B cell (primary cell): ENCODE results near the gene ULK4. TPM values are rescaled to one million over a fixed set of nuclear protein-coding genes. Genes with fewer than 3 reads are reported as not detected.

Experiments
- ATAC-seq: fragments of 200-7000 bp; cut with Tn5 transposase; one replicate; pipeline ENCODE4 v1.10.0; 2021; ENCODE audit warnings: low read depth, mild to moderate bottlenecking, moderate number of reproducible peaks, moderate library complexity
- CTCF ChIA-PET: fragments of 350-600 bp; sonication (Branson Sonifier 250); formaldehyde crosslinking; loops from one replicate; lab custom pipeline; 2021; ENCODE audit warnings: antibody characterized with exemption, inconsistent platforms; lab: Charles Lee
- POLR2A ChIA-PET: fragments of 350-600 bp; sonication (Branson Sonifier 250); formaldehyde crosslinking; loops from one replicate; lab custom pipeline; 2021; ENCODE audit warnings: antibody characterized with exemption; lab: Charles Lee
- DNase-seq: peaks from one replicate; pipeline ENCODE4 v3.0.0; 2013
- H2AFZ ChIP-seq: 2 replicates; pipeline ENCODE4 v1.6.1; 2012; ENCODE audit warnings: mild to moderate bottlenecking, low read depth, low read length; ENCODE audit not compliant: insufficient read depth, poor library complexity, severe bottlenecking
- H3K27ac ChIP-seq, 2 donors: 1 replicate in 1 of 2; 2 replicates in 1 of 2; pipeline ENCODE4 v1.5.1; 2012 to 2013; ENCODE audit warnings: low read length in 2 of 2, mild to moderate bottlenecking in 2 of 2, moderate library complexity in 1 of 2
- H3K27me3 ChIP-seq, 4 experiments: fragments of 200-600 bp in 1 of 4; sonication (generic) in 1 of 4; replicated peaks in 1 of 4; 1 replicate in 2 of 4; 2 replicates in 2 of 4; pipeline versions ENCODE4 v1.6.1 to v1.7.0; 2013 to 2016; ENCODE audit warnings: low read length in 3 of 4, mild to moderate bottlenecking in 2 of 4, mixed read lengths in 1 of 4, moderate library complexity in 1 of 4; ENCODE audit not compliant: insufficient read depth in 4 of 4, control insufficient read depth in 3 of 4; ENCODE audit errors: control extremely low read depth in 1 of 4
- H3K36me3 ChIP-seq, 2 experiments: replicated peaks in 1 of 2; 1 replicate in 1 of 2; 2 replicates in 1 of 2; pipeline versions ENCODE4 v1.6.1 to v1.7.1; 2013; ENCODE audit warnings: low read length in 1 of 2; ENCODE audit not compliant: insufficient read depth in 2 of 2, control insufficient read depth in 1 of 2; ENCODE audit errors: control extremely low read depth in 1 of 2, extremely low read depth in 1 of 2
- H3K4me1 ChIP-seq, 2 donors: fragments of 200-600 bp in 1 of 2; sonication (generic) in 1 of 2; 1 replicate in 1 of 2; 2 replicates in 1 of 2; pipeline versions ENCODE4 v1.5.1 to v1.6.1; 2013 to 2017; ENCODE audit warnings: low read length in 2 of 2; ENCODE audit not compliant: control insufficient read depth in 2 of 2, insufficient read depth in 2 of 2
- H3K4me2 ChIP-seq: replicated peaks from 2 replicates; pipeline ENCODE3; 2012; ENCODE audit warnings: mild to moderate bottlenecking, low read depth, low read length; ENCODE audit not compliant: poor library complexity, severe bottlenecking
- H3K4me3 ChIP-seq, 5 experiments: fragments of 200-600 bp in 1 of 5; sonication (generic) in 1 of 5; 1 replicate in 3 of 5; 2 replicates in 2 of 5; pipeline versions ENCODE4 v1.5.1 to v1.7.0; 2011 to 2016; ENCODE audit warnings: low read length in 4 of 5, mild to moderate bottlenecking in 4 of 5, low read depth in 2 of 5, control low read depth in 1 of 5, moderate library complexity in 1 of 5; ENCODE audit not compliant: insufficient read depth in 1 of 5; ENCODE audit errors: control extremely low read depth in 1 of 5, extremely low read depth in 1 of 5
- H3K79me2 ChIP-seq: fragments of 200-600 bp; sonication (generic); one replicate; pipeline ENCODE4 v1.6.0; 2016; ENCODE audit warnings: low read length; ENCODE audit not compliant: control insufficient read depth, insufficient read depth
- H3K9ac ChIP-seq: fragments of 200-600 bp; sonication (generic); 2 replicates; pipeline ENCODE4 v1.6.1; 2017; ENCODE audit warnings: mild to moderate bottlenecking, low read length, moderate library complexity
- H3K9me3 ChIP-seq, 3 donors: one replicate each; pipeline versions ENCODE4 v1.6.1 to v1.7.1; 2013; ENCODE audit warnings: low read length in 2 of 3; ENCODE audit not compliant: control insufficient read depth in 2 of 3, insufficient read depth in 1 of 3; ENCODE audit errors: control extremely low read depth in 1 of 3
- H4K20me1 ChIP-seq: 2 replicates; pipeline ENCODE4 v1.6.0; 2012; ENCODE audit warnings: mild to moderate bottlenecking, low read length; ENCODE audit not compliant: insufficient read depth, control insufficient read depth, poor library complexity, severe bottlenecking
- H3K27ac Mint-ChIP-seq: one replicate; pipeline ENCODE4 v1.8.0; 2021; ENCODE audit warnings: mixed read lengths
- H3K27me3 Mint-ChIP-seq: one replicate; pipeline ENCODE4 v1.8.0; 2021; ENCODE audit warnings: mixed read lengths
- H3K4me1 Mint-ChIP-seq: one replicate; pipeline ENCODE4 v1.8.0; 2021; ENCODE audit warnings: mixed read lengths
- H3K4me3 Mint-ChIP-seq: one replicate; pipeline ENCODE4 v1.8.0; 2021; ENCODE audit warnings: mixed read lengths
- H3K9me3 Mint-ChIP-seq: one replicate; pipeline ENCODE4 v1.8.0; 2022; ENCODE audit warnings: mixed read lengths; ENCODE audit not compliant: insufficient read depth
- EZH2 ChIP-seq: IDR thresholded peaks from 2 replicates; pipeline ENCODE4 v1.6.1; 2012; ENCODE audit warnings: borderline replicate concordance, low read depth, mild to moderate bottlenecking, moderate library complexity, low read length; ENCODE audit not compliant: insufficient read depth, poor library complexity, severe bottlenecking
- WGBS: methylation state at CpG from one replicate; pipeline ENCODE4 v1.1.5; 2013; ENCODE audit warnings: missing lambda C conversion rate; ENCODE audit not compliant: insufficient coverage; 5-methylcytosine and 5-hydroxymethylcytosine counted together
- intact Hi-C: fragments of 100-400 bp; cut with micrococcal nuclease; formaldehyde crosslinking; loops from one replicate; pipeline ENCODE4 v1.10.0; 2022
- polyA plus RNA-seq: library from polyadenylated mRNA; depleted of rRNA; stranded (reverse); fragments of >200 nt; gene quantifications from 2 replicates; pipeline ENCODE4 v1.2.3, GENCODE V29; 2012
- total RNA-seq, 2 donors: library from RNA; stranded (reverse); fragments of 120-200 nt in 1 of 2; gene quantifications; 1 replicate in 1 of 2; 2 replicates in 1 of 2; pipeline versions ENCODE4 v1.2.3 to v1.2.4, GENCODE V29; 2013 to 2022
- TF ChIP-seq, protein P1 (sequence below): fragments of 200-600 bp; IDR thresholded peaks from one replicate; pipeline ENCODE4 v1.8.0; 2022; ENCODE audit warnings: antibody characterized with exemption, mild to moderate bottlenecking

The ULK4 gene
- total and polyA plus RNA-seq, 2 donors (not counting 1 experiment from before 2014, with no cell fraction given) = 5.2 to 33.7 TPM

GRCh38 chr3:41599127-41599484 lies 362.8 kb downstream of the ULK4 start:
- H3K27me3 Mint-ChIP-seq = no peaks in the 10 kb centered on the region
- DNase-seq = no peak
- POLR2A ChIA-PET = no interaction called here
- H3K4me1 ChIP-seq = peaks cover 0 to 7% of the 10 kb centered on the region in 2 donors
- intact Hi-C loops = no loop called here
- peaks cover 8% of the 10 kb centered on the region for H3K4me1 Mint-ChIP-seq
- no peaks in the 10 kb centered on the region for H3K79me2 ChIP-seq
- no peak overlapping the region for H3K4me2 ChIP-seq
- no peak overlapping the region for H3K27ac Mint-ChIP-seq
- H4K20me1 ChIP-seq = no peaks in the 10 kb centered on the region
- H2AFZ ChIP-seq = no peak overlapping the region
- no peaks in the 10 kb centered on the region for H3K9me3 ChIP-seq
- H3K36me3 ChIP-seq = no peaks in the 10 kb centered on the region
- H3K9me3 Mint-ChIP-seq = no peaks in the 10 kb centered on the region
- no CpG with 5 or more reads among the region's 1 CpG for WGBS
- no peak overlapping the region for H3K27ac ChIP-seq
- TF ChIP-seq, protein P1, sequence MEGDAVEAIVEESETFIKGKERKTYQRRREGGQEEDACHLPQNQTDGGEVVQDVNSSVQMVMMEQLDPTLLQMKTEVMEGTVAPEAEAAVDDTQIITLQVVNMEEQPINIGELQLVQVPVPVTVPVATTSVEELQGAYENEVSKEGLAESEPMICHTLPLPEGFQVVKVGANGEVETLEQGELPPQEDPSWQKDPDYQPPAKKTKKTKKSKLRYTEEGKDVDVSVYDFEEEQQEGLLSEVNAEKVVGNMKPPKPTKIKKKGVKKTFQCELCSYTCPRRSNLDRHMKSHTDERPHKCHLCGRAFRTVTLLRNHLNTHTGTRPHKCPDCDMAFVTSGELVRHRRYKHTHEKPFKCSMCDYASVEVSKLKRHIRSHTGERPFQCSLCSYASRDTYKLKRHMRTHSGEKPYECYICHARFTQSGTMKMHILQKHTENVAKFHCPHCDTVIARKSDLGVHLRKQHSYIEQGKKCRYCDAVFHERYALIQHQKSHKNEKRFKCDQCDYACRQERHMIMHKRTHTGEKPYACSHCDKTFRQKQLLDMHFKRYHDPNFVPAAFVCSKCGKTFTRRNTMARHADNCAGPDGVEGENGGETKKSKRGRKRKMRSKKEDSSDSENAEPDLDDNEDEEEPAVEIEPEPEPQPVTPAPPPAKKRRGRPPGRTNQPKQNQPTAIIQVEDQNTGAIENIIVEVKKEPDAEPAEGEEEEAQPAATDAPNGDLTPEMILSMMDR = no peak
- TF ChIP-seq EZH2 = no peak
- ATAC-seq = no peak
- H3K27me3 ChIP-seq = no peaks in the 10 kb centered on the region
- CTCF ChIA-PET = no interaction called here
- H3K4me3 Mint-ChIP-seq = no peak overlapping the region
- no peak overlapping the region for H3K9ac ChIP-seq
- no peak overlapping the region for H3K4me3 ChIP-seq

GRCh38 chr3:41598402-41599126 lies 363.3 kb downstream of the ULK4 start:
- no peaks in the 10 kb centered on the region for H3K27me3 ChIP-seq
- WGBS = 100% methylated on average over 2 of the region's 8 CpGs
- no peak overlapping the region for H3K4me3 ChIP-seq
- no peaks in the 10 kb centered on the region for H3K27me3 Mint-ChIP-seq
- H3K9ac ChIP-seq = no peak overlapping the region
- no peak for ATAC-seq
- H3K27ac ChIP-seq = no peak overlapping the region
- ChIA-PET POLR2A (no interaction called here), CTCF (no interaction called here)
- H3K9me3 ChIP-seq = no peaks in the 10 kb centered on the region
- no peak overlapping the region for H3K4me2 ChIP-seq
- H3K4me1 Mint-ChIP-seq = peaks cover 8% of the 10 kb centered on the region
- no peaks in the 10 kb centered on the region for H3K9me3 Mint-ChIP-seq
- no peak overlapping the region for H3K27ac Mint-ChIP-seq
- intact Hi-C loops = no loop called here
- no peaks in the 10 kb centered on the region for H3K36me3 ChIP-seq
- no peak for TF ChIP-seq EZH2
- TF ChIP-seq, protein P1 = no peak
- DNase-seq = no peak
- no peak overlapping the region for H2AFZ ChIP-seq
- H4K20me1 ChIP-seq = no peaks in the 10 kb centered on the region
- no peak overlapping the region for H3K4me3 Mint-ChIP-seq
- no peaks in the 10 kb centered on the region for H3K79me2 ChIP-seq
- peaks cover 0 to 7% of the 10 kb centered on the region in 2 donors for H3K4me1 ChIP-seq
